ENCODE data around the gene IMMP2L. TPM values are rescaled to one million over a fixed set of nuclear protein-coding genes. Genes with fewer than 3 reads are reported as not detected.

The IMMP2L gene
- total and polyA plus RNA-seq, 2 of the 4 experiments (the other 2 are of a cell fraction): 5.8 to 9.3 TPM

- DNase-seq (peak; percentile 30), ATAC-seq (ENCODE audit: low read depth) (no peak)
- Histone ChIP-seq H3K27me3 (ENCODE audit: control insufficient read depth, insufficient read depth, low read length) (no peaks in the 10 kb centered on the region), H3K9ac (ENCODE audit: low read depth, low read length) (no peak overlapping the region), H3K56ac (ENCODE audit: extremely low read depth, insufficient read depth, low read length) (no peak overlapping the region), H4K8ac (ENCODE audit: low read depth in 2 of 2, low read length in 2 of 2) (no peak overlapping the region), H2AFZ (replicated peaks; ENCODE audit: low read length, poor library complexity) (no peak overlapping the region), H2AK9ac (replicated peaks; ENCODE audit: low read depth, low read length, poor library complexity) (no peak overlapping the region), H2BK15ac (ENCODE audit: low read depth, low read length) (no peak overlapping the region), H2BK20ac (ENCODE audit: low read depth, low read length) (no peak overlapping the region), H3K4me1 (ENCODE audit: control insufficient read depth, insufficient read depth, low read length) (no peaks in the 10 kb centered on the region), H3K9me3 (ENCODE audit: control insufficient read depth, insufficient read depth, low read length) (no peaks in the 10 kb centered on the region), H3K4me3 (ENCODE audit: insufficient read depth, low read depth, low read length) (no peak overlapping the region), H3K14ac (replicated peaks; ENCODE audit: low read depth, low read length) (no peak overlapping the region), H3K4me2 (ENCODE audit: low read depth, low read length) (no peak overlapping the region), H2AK5ac (ENCODE audit: low read depth, low read length) (no peak overlapping the region), H3K79me1 (ENCODE audit: low read depth in 1 of 2, low read length in 2 of 2) (no peaks in the 10 kb centered on the region), H3K18ac (ENCODE audit: low read depth, low read length) (no peak overlapping the region), H4K20me1 (ENCODE audit: insufficient read depth, low read length) (no peaks in the 10 kb centered on the region), H3K4ac (ENCODE audit: low read depth, low read length) (no peak overlapping the region), H3K23ac (ENCODE audit: low read depth, low read length) (no peak overlapping the region), H3K36me3 (ENCODE audit: control insufficient read depth, insufficient read depth, low read length) (no peaks in the 10 kb centered on the region), H4K5ac (ENCODE audit: low read depth, low read length) (no peak overlapping the region), H3K9me1 (ENCODE audit: insufficient read depth, low read length) (no peaks in the 10 kb centered on the region), H2BK5ac (ENCODE audit: low read depth, low read length, poor library complexity, severe bottlenecking) (no peak overlapping the region), H4K91ac (ENCODE audit: insufficient read depth, low read depth, low read length) (no peak overlapping the region), H3K27ac (ENCODE audit: insufficient read depth, low read length) (no peak overlapping the region), H2BK120ac (ENCODE audit: low read depth, low read length) (no peak overlapping the region)
- POLR2A ChIA-PET (ENCODE audit: unreplicated experiment): no interaction called here
- dilution Hi-C loops (cut with HindIII; ENCODE audit: low sequenced_read_pairs, unreplicated experiment): no loop called here
- intact Hi-C loops (cut with micrococcal nuclease): no loop called here
- CTCF ChIA-PET: no interaction called here
- BruUV-seq (replicated peaks): no TSS peak
- TF ChIP-seq USF2 (IDR thresholded peaks at IDR 0.05; ENCODE audit: low read depth, low read length) (no peak), RAD21 (IDR thresholded peaks at IDR 0.05; ENCODE audit: low read length) (no peak), MAFK (IDR thresholded peaks at IDR 0.05; ENCODE audit: low read depth, low read length) (no peak), CEBPB (IDR thresholded peaks at IDR 0.05; ENCODE audit: low read depth, low read length) (peak; percentile 57), FOS (IDR thresholded peaks at IDR 0.05; ENCODE audit: low read depth, low read length) (no peak)
- in situ Hi-C loops (cut with MboI; ENCODE audit: low sequenced_read_pairs): no loop called here
Observed at GRCh38 chr7:111045449-111045848, 516.8 kb downstream of the IMMP2L start.
